H1 (cell line): ENCODE results near the gene ALS2CL. TPM values are rescaled to one million over a fixed set of nuclear protein-coding genes. Genes with fewer than 3 reads are reported as not detected.

ENCODE experiments used
- CTCF ChIA-PET: fragments of 300-600 bp; sonication (Branson Sonifier 250); formaldehyde crosslinking; loops from one replicate; lab custom pipeline; 2021; ENCODE audit not compliant: partially characterized antibody; lab: Charles Lee
- POLR2A ChIA-PET: fragments of 300-600 bp; sonication (Branson Sonifier 250); formaldehyde crosslinking; loops from one replicate; lab custom pipeline; 2021; ENCODE audit warnings: inconsistent platforms; ENCODE audit not compliant: partially characterized antibody; lab: Charles Lee
- DNase-seq, 2 experiments: peaks; one replicate each; pipeline versions ENCODE4 v3.0.0 to v3.0.0-alpha.2; 2010 to 2022; ENCODE audit warnings: low spot score in 2 of 2, low read depth in 1 of 2, mixed read lengths in 1 of 2
- FAIRE-seq: peaks from 2 replicates; lab custom pipeline; 2011; peaks lifted over from hg19 to GRCh38; lab: Jason Lieb, UNC
- H2AFZ ChIP-seq: 2 replicates; pipeline ENCODE4 v1.8.1; 2012; ENCODE audit warnings: low read length, inconsistent platforms
- H2AK5ac ChIP-seq: 2 replicates; pipeline ENCODE4 v1.6.1; 2013; ENCODE audit warnings: low read depth, low read length
- H2BK120ac ChIP-seq: replicated peaks from 2 replicates; pipeline ENCODE3; 2013; ENCODE audit warnings: low read depth, low read length, inconsistent platforms
- H2BK12ac ChIP-seq: 2 replicates; pipeline ENCODE4 v1.6.1; 2013; ENCODE audit warnings: low read depth, low read length
- H2BK15ac ChIP-seq: 2 replicates; pipeline ENCODE4 v1.6.1; 2013; ENCODE audit warnings: low read length
- H2BK20ac ChIP-seq: 2 replicates; pipeline ENCODE4 v1.6.1; 2013; ENCODE audit warnings: low read length
- H2BK5ac ChIP-seq: 2 replicates; pipeline ENCODE4 v1.6.1; 2013; ENCODE audit warnings: low read depth, low read length
- H3K14ac ChIP-seq: 2 replicates; pipeline ENCODE4 v1.6.1; 2013; ENCODE audit warnings: inconsistent platforms; ENCODE audit not compliant: insufficient read length
- H3K18ac ChIP-seq: 2 replicates; pipeline ENCODE4 v1.6.1; 2013; ENCODE audit warnings: low read length; ENCODE audit errors: extremely low read depth
- H3K23ac ChIP-seq: 2 replicates; pipeline ENCODE4 v1.6.1; 2013; ENCODE audit warnings: inconsistent platforms; ENCODE audit not compliant: insufficient read length
- H3K23me2 ChIP-seq: 2 replicates; pipeline ENCODE4 v1.6.1; 2013; ENCODE audit warnings: low read depth, low read length
- H3K27ac ChIP-seq: 2 replicates; pipeline ENCODE4 v1.6.1; 2011; ENCODE audit warnings: low read depth, low read length, inconsistent platforms
- H3K27me3 ChIP-seq, 4 experiments: replicated peaks in 1 of 4; 1 replicate in 1 of 4; 2 replicates in 3 of 4; pipeline versions ENCODE4 v1.6.1 to v1.8.1; 2011 to 2013; ENCODE audit warnings: low read length in 3 of 4, mild to moderate bottlenecking in 3 of 4, inconsistent platforms in 2 of 4, mixed read lengths in 2 of 4, moderate library complexity in 1 of 4; ENCODE audit not compliant: control insufficient read depth in 3 of 4, insufficient read depth in 3 of 4; ENCODE audit errors: extremely low read depth in 1 of 4
- H3K36me3 ChIP-seq, 4 experiments: 2 replicates each; pipeline versions ENCODE4 v1.6.1 to v1.8.1; 2011 to 2013; ENCODE audit warnings: mild to moderate bottlenecking in 4 of 4, low read length in 3 of 4, moderate library complexity in 2 of 4, control low read depth in 1 of 4, inconsistent platforms in 1 of 4; ENCODE audit not compliant: insufficient read depth in 4 of 4, control insufficient read depth in 2 of 4
- H3K4ac ChIP-seq: replicated peaks from 2 replicates; pipeline ENCODE3; 2013; ENCODE audit warnings: low read length, low read depth, mixed read lengths, inconsistent platforms; ENCODE audit not compliant: insufficient read length
- H3K4me1 ChIP-seq, 4 experiments: replicated peaks in 1 of 4; 1 replicate in 1 of 4; 2 replicates in 3 of 4; pipeline versions ENCODE4 v1.6.1 to v1.8.1; 2011 to 2013; ENCODE audit warnings: low read length in 3 of 4, inconsistent platforms in 2 of 4, mixed read lengths in 1 of 4; ENCODE audit not compliant: insufficient read depth in 4 of 4, control insufficient read depth in 3 of 4
- H3K4me2 ChIP-seq, 2 experiments: 2 replicates each; pipeline versions ENCODE4 v1.6.1 to v1.8.1; 2011 to 2013; ENCODE audit warnings: low read depth in 2 of 2, low read length in 2 of 2, control low read depth in 1 of 2, inconsistent platforms in 1 of 2, mild to moderate bottlenecking in 1 of 2; ENCODE audit not compliant: insufficient read depth in 1 of 2
- H3K4me3 ChIP-seq, 4 experiments: fragments of 200-600, 300-600 bp in 1 of 4; sonication (generic), shearing (Covaris generic), sonication (Bioruptor Twin) in 1 of 4; 2 replicates each; pipeline versions ENCODE4 v1.5.1 to v1.8.1; 2011 to 2016; ENCODE audit warnings: low read length in 4 of 4, low read depth in 3 of 4, control low read depth in 2 of 4, inconsistent platforms in 2 of 4, mild to moderate bottlenecking in 2 of 4, mixed read lengths in 1 of 4, moderate library complexity in 1 of 4; ENCODE audit not compliant: insufficient read depth in 2 of 4; ENCODE audit errors: extremely low read depth in 1 of 4
- H3K56ac ChIP-seq: replicated peaks from 2 replicates; pipeline ENCODE3; 2013; ENCODE audit warnings: low read depth, mild to moderate bottlenecking, mixed read lengths, low read length, inconsistent platforms; ENCODE audit not compliant: insufficient read length
- H3K79me1 ChIP-seq: 2 replicates; pipeline ENCODE4 v1.6.1; 2013; ENCODE audit warnings: low read depth, low read length, control low read depth
- H3K79me2 ChIP-seq, 2 experiments: 2 replicates each; pipeline versions ENCODE4 v1.6.1 to v1.8.1; 2012 to 2013; ENCODE audit warnings: low read length in 2 of 2, mild to moderate bottlenecking in 2 of 2, inconsistent platforms in 1 of 2; ENCODE audit not compliant: insufficient read depth in 2 of 2, control insufficient read depth in 1 of 2
- H3K9ac ChIP-seq, 4 experiments: replicated peaks in 1 of 4; 1 replicate in 1 of 4; 2 replicates in 3 of 4; pipeline versions ENCODE4 v1.6.1 to v1.8.1; 2011 to 2013; ENCODE audit warnings: low read depth in 3 of 4, low read length in 3 of 4, control low read depth in 2 of 4, mild to moderate bottlenecking in 2 of 4, moderate library complexity in 2 of 4, inconsistent platforms in 1 of 4; ENCODE audit errors: extremely low read depth in 1 of 4
- H3K9me3 ChIP-seq, 2 experiments: 2 replicates each; pipeline versions ENCODE4 v1.6.1 to v1.8.1; 2012 to 2013; ENCODE audit warnings: mild to moderate bottlenecking in 2 of 2, moderate library complexity in 2 of 2, control low read depth in 1 of 2, inconsistent platforms in 1 of 2, low read depth in 1 of 2, low read length in 1 of 2, mixed read lengths in 1 of 2; ENCODE audit not compliant: insufficient read depth in 2 of 2
- H4K20me1 ChIP-seq, 2 experiments: replicated peaks in 1 of 2; 2 replicates each; pipeline versions ENCODE3 to v1.8.1; 2011 to 2013; ENCODE audit warnings: inconsistent platforms in 2 of 2, low read length in 2 of 2, mild to moderate bottlenecking in 1 of 2; ENCODE audit not compliant: insufficient read depth in 2 of 2, control insufficient read depth in 1 of 2
- H4K5ac ChIP-seq: 2 replicates; pipeline ENCODE4 v1.6.1; 2013; ENCODE audit warnings: low read length, low read depth, mixed read lengths, inconsistent platforms; ENCODE audit not compliant: insufficient read length
- H4K8ac ChIP-seq: 2 replicates; pipeline ENCODE4 v1.8.0; 2013; ENCODE audit warnings: mild to moderate bottlenecking, moderate library complexity, low read length, inconsistent platforms; ENCODE audit not compliant: insufficient read depth; ENCODE audit errors: extremely low read depth
- H4K91ac ChIP-seq: replicated peaks from 2 replicates; pipeline ENCODE3; 2013; ENCODE audit warnings: low read length, mixed read lengths, inconsistent platforms; ENCODE audit not compliant: insufficient read length
- ATF3 ChIP-seq: IDR thresholded peaks from 2 replicates; pipeline ENCODE4 v1.6.1; 2011; ENCODE audit warnings: low read depth, mild to moderate bottlenecking, low read length; ENCODE audit not compliant: insufficient read depth
- GTF2F1 ChIP-seq: IDR thresholded peaks from 2 replicates; pipeline ENCODE4 v1.6.1; 2012; ENCODE audit warnings: low read depth, low read length, improper control_type of control experiment, borderline replicate concordance
- KDM4A ChIP-seq: IDR thresholded peaks from one replicate; pipeline ENCODE4 v1.7.1; 2012; ENCODE audit warnings: low read depth, mild to moderate bottlenecking, moderate library complexity, low read length, inconsistent platforms; ENCODE audit not compliant: severe bottlenecking
- RFX5 ChIP-seq: IDR thresholded peaks from 2 replicates; pipeline ENCODE4 v1.6.1; 2011; ENCODE audit warnings: low read depth, low read length, improper control_type of control experiment, borderline replicate concordance
- SAP30 ChIP-seq: fragments of 300-600 bp; sonication (generic); IDR thresholded peaks from 2 replicates; pipeline ENCODE4 v1.7.1; 2012; ENCODE audit warnings: low read length, moderate library complexity, mild to moderate bottlenecking, inconsistent platforms; ENCODE audit not compliant: insufficient read depth, insufficient replicate concordance
- SIX5 ChIP-seq: IDR thresholded peaks from 2 replicates; pipeline ENCODE4 v1.6.1; 2011; ENCODE audit warnings: mild to moderate bottlenecking, low read depth, low read length
- USF2 ChIP-seq: IDR thresholded peaks from 2 replicates; pipeline ENCODE4 v1.6.1; 2011; ENCODE audit warnings: low read length, improper control_type of control experiment
- WGBS, 2 experiments: shearing (Covaris generic) in 1 of 2; methylation state at CpG; one replicate each; pipeline versions ENCODE4 v1.1.6 to v1.1.7; 2013 to 2015; ENCODE audit warnings: low lambda C conversion rate in 2 of 2, mixed read lengths in 2 of 2, inconsistent platforms in 1 of 2, low coverage in 1 of 2, missing lambda C conversion rate in 1 of 2; ENCODE audit not compliant: insufficient replicate concordance in 2 of 2, insufficient coverage in 1 of 2, insufficient read length in 1 of 2; ENCODE audit errors: extremely low coverage in 1 of 2, missing lambda C conversion rate in 1 of 2; 5-methylcytosine and 5-hydroxymethylcytosine counted together
- polyA plus RNA-seq, 7 experiments: library from polyadenylated mRNA; depleted of rRNA in 3 of 7; stranded (reverse) in 5 of 7; unstranded in 2 of 7; fragments of >200 nt in 5 of 7; fragments of 200-250 nt in 2 of 7; gene quantifications; 1 replicate in 5 of 7; 2 replicates in 1 of 7; 4 replicates in 1 of 7; pipeline versions ENCODE4 v1.2.1 to v1.2.3, GENCODE V29; 2011 to 2013; ENCODE audit warnings: missing spikeins in 2 of 7, mixed read lengths in 2 of 7
- total RNA-seq: library from RNA; stranded (reverse); fragmentation: NEBNext Ultra II Directional; extraction: Animal tissue kit (Norgen Biotek cat#: 25700); gene quantifications from 2 replicates; pipeline ENCODE4 v1.2.1, GENCODE V29; 2021

ALS2CL gene
- total and polyA plus RNA-seq, 2 of the 8 experiments (the other 6 are each of a cell fraction or from before 2014, with no cell fraction given), result 4.8 to 5.4 TPM

- Histone ChIP-seq H3K27me3 (no peaks in the 10 kb centered on the region; a peak in 1 of 7 replicates), H3K4me3 (no peak overlapping the region), H2BK20ac (no peak overlapping the region), H4K8ac (no peak overlapping the region), H3K27ac (no peak overlapping the region), H3K4me1 (peaks cover 12 to 24% (median 19%) of the 10 kb centered on the region in 4 experiments), H3K56ac (no peak overlapping the region), H4K5ac (no peak overlapping the region), H3K36me3 (no peaks in the 10 kb centered on the region), H2BK12ac (no peak overlapping the region), H3K9me3 (no peaks in the 10 kb centered on the region), H3K4me2 (no peak overlapping the region), H3K14ac (no peak overlapping the region), H3K79me1 (no peaks in the 10 kb centered on the region), H3K23me2 (no peaks in the 10 kb centered on the region), H3K79me2 (no peaks in the 10 kb centered on the region), H3K23ac (no peak overlapping the region), H4K20me1 (no peaks in the 10 kb centered on the region), H3K18ac (no peak overlapping the region), H4K91ac (no peak overlapping the region), H2AFZ (no peak overlapping the region), H2BK5ac (no peak overlapping the region), H2BK15ac (no peak overlapping the region), H2BK120ac (no peak overlapping the region), H2AK5ac (no peak overlapping the region), H3K4ac (no peak overlapping the region), H3K9ac (no peak overlapping the region)
- 90% methylated on average over 9 of the region's 9 CpGs; no CpG with 5 or more reads in 1 of the 2 experiments for WGBS, 2 experiments
- ChIA-PET CTCF (interaction anchor here (0.6 to 4.2 kb wide), 5 partner anchors 9 to 299 kb away, joined by 3 to 32 read pairs (median 4); no protein-coding TSS in a partner anchor), POLR2A (interaction anchor here (1.2 kb wide), 1 partner anchor 29 kb away, joined by 3 read pairs; no protein-coding TSS in a partner anchor)
- FAIRE-seq (no peak), DNase-seq (peak in 1 of 2 experiments; percentile 29)
- TF ChIP-seq ATF3, result no peak
- no peak for TF ChIP-seq SAP30
- TF ChIP-seq GTF2F1, result no peak
- TF ChIP-seq KDM4A, result no peak
- no peak for TF ChIP-seq USF2
- TF ChIP-seq RFX5, result no peak
- no peak for TF ChIP-seq SIX5
These were observed 27.6 kb downstream of the ALS2CL start for GRCh38 chr3:46665763-46666452.
